Type B pancreatic cell (in vitro differentiated cells): ENCODE measurements around the gene RPUSD4. TPM values are rescaled to one million over a fixed set of nuclear protein-coding genes. Genes with fewer than 3 reads are reported as not detected.

ENCODE experiments used
- DNase-seq: peaks from one replicate; pipeline ENCODE4 v3.0.0; 2021; ENCODE audit warnings: mixed read lengths; ENCODE audit not compliant: unreplicated experiment; ENCODE audit errors: extremely low spot score
- H3K27ac Mint-ChIP-seq: 2 replicates; pipeline ENCODE4 v1.8.0; 2021; ENCODE audit warnings: mild to moderate bottlenecking, mixed read lengths
- H3K27me3 Mint-ChIP-seq: 2 replicates; pipeline ENCODE4 v1.8.0; 2021; ENCODE audit warnings: mixed read lengths
- H3K36me3 Mint-ChIP-seq: 2 replicates; pipeline ENCODE4 v1.8.0; 2021; ENCODE audit warnings: mixed read lengths
- H3K4me1 Mint-ChIP-seq: one replicate; pipeline ENCODE4 v1.8.0; 2021; ENCODE audit warnings: mixed read lengths; ENCODE audit not compliant: unreplicated experiment
- H3K4me3 Mint-ChIP-seq: 2 replicates; pipeline ENCODE4 v1.8.0; 2021; ENCODE audit warnings: mild to moderate bottlenecking, mixed read lengths
- H3K9me3 Mint-ChIP-seq: 2 replicates; pipeline ENCODE4 v1.8.0; 2021; ENCODE audit warnings: mixed read lengths
- CTCF ChIP-seq: fragments of 200-600 bp; sonication (generic); conservative IDR thresholded peaks from 2 replicates; pipeline ENCODE4 v1.5.0; 2021; ENCODE audit warnings: antibody characterized with exemption, mild to moderate bottlenecking
- total RNA-seq: library from RNA; stranded (reverse); gene quantifications from 2 replicates; pipeline ENCODE4 v1.2.1, GENCODE V29; 2021; ENCODE audit warnings: low replicate concordance

Gene RPUSD4
- total RNA-seq, 1 donor from 2014 or later = 41.7 TPM

- DNase-seq = no peak
- Mint-ChIP-seq H3K4me1 (peaks cover 47% of the 10 kb centered on the region), H3K27ac (no peak overlapping the region), H3K27me3 (no peaks in the 10 kb centered on the region), H3K36me3 (peaks cover 5% of the 10 kb centered on the region), H3K4me3 (no peak overlapping the region), H3K9me3 (peaks cover 12% of the 10 kb centered on the region)
- no peak for TF ChIP-seq CTCF
These were observed 55.9 kb downstream of the RPUSD4 start for GRCh38 chr11:126155402-126156187.

GRCh38 chr11:126154691-126155090, 56.8 kb downstream of the RPUSD4 start:
- no peak for DNase-seq
- Mint-ChIP-seq H3K36me3 (peaks cover 5% of the 10 kb centered on the region), H3K4me1 (peaks cover 44% of the 10 kb centered on the region), H3K9me3 (peaks cover 12% of the 10 kb centered on the region), H3K4me3 (no peak overlapping the region), H3K27ac (no peak overlapping the region), H3K27me3 (no peaks in the 10 kb centered on the region)
- TF ChIP-seq CTCF = no peak

GRCh38 chr11:126153972-126154371, 57.5 kb downstream of the RPUSD4 start:
- H3K4me1 Mint-ChIP-seq = peaks cover 50% of the 10 kb centered on the region
- TF ChIP-seq CTCF = no peak
- peaks cover 5% of the 10 kb centered on the region for H3K36me3 Mint-ChIP-seq
- H3K9me3 Mint-ChIP-seq = peaks cover 12% of the 10 kb centered on the region
- H3K4me3 Mint-ChIP-seq = peak overlapping the region; percentile 48
- H3K27ac Mint-ChIP-seq = peak overlapping the region; percentile 39
- no peak for DNase-seq
- no peaks in the 10 kb centered on the region for H3K27me3 Mint-ChIP-seq

GRCh38 chr11:126153006-126153405, 58.4 kb downstream of the RPUSD4 start:
- H3K4me3 Mint-ChIP-seq = no peak overlapping the region
- peaks cover 57% of the 10 kb centered on the region for H3K4me1 Mint-ChIP-seq
- H3K36me3 Mint-ChIP-seq = peaks cover 5% of the 10 kb centered on the region
- H3K9me3 Mint-ChIP-seq = peaks cover 12% of the 10 kb centered on the region
- H3K27me3 Mint-ChIP-seq = no peaks in the 10 kb centered on the region
- TF ChIP-seq CTCF = no peak
- no peak overlapping the region for H3K27ac Mint-ChIP-seq
- no peak for DNase-seq

- Mint-ChIP-seq H3K27me3 (no peaks in the 10 kb centered on the region), H3K36me3 (peaks cover 5% of the 10 kb centered on the region), H3K4me3 (no peak overlapping the region), H3K9me3 (peaks cover 12% of the 10 kb centered on the region), H3K27ac (no peak overlapping the region), H3K4me1 (peaks cover 61% of the 10 kb centered on the region)
- no peak for DNase-seq
- no peak for TF ChIP-seq CTCF
These were observed 58.9 kb downstream of the RPUSD4 start for GRCh38 chr11:126152586-126152985.
